ENCODE results near the gene GALK2.
A peak's percentile ranks its signal among the peaks of the same experiment; 100 is the strongest.
"Not testable (repeated sequence)": the region's sequence is repeated elsewhere in the genome, so short reads cannot be mapped to it uniquely, and the experiment has no call there.

Gene GALK2

GRCh38 chr15:49313650-49314049 is 143.6 kb downstream of the GALK2 start:
- no peak overlapping the region for H3K4me3 ChIP-seq (ENCODE audit: low read depth, low read length)
- DNase-seq (ENCODE audit: low read depth): peak; percentile 72

GRCh38 chr15:49314716-49315115 is 144.7 kb downstream of the GALK2 start:
- H3K4me3 ChIP-seq (ENCODE audit: low read depth, low read length): no peak overlapping the region
- no peak for DNase-seq (ENCODE audit: low read depth)

- no peak for DNase-seq (ENCODE audit: low read depth)
- H3K4me3 ChIP-seq (ENCODE audit: low read depth, low read length): no peak overlapping the region
Observed at GRCh38 chr15:49315391-49315823, 145.4 kb downstream of the GALK2 start.

GRCh38 chr15:49320351-49320750 is 150.3 kb downstream of the GALK2 start:
- H3K4me3 ChIP-seq (ENCODE audit: low read depth, low read length): no peak overlapping the region
- DNase-seq (ENCODE audit: low read depth): no peak

GRCh38 chr15:49323207-49323606 is 153.2 kb downstream of the GALK2 start:
- H3K4me3 ChIP-seq (ENCODE audit: low read depth, low read length): no peak overlapping the region
- DNase-seq (ENCODE audit: low read depth): no peak

GRCh38 chr15:49327927-49328326 is 157.9 kb downstream of the GALK2 start:
- H3K4me3 ChIP-seq (ENCODE audit: low read depth, low read length): no peak overlapping the region
- DNase-seq (ENCODE audit: low read depth): no peak

GRCh38 chr15:49328941-49329340 is 158.9 kb downstream of the GALK2 start:
- DNase-seq (ENCODE audit: low read depth): no peak
- no peak overlapping the region for H3K4me3 ChIP-seq (ENCODE audit: low read depth, low read length)

GRCh38 chr15:49330166-49330565 is 160.1 kb downstream of the GALK2 start:
- no peak for DNase-seq (ENCODE audit: low read depth)
- no peak overlapping the region for H3K4me3 ChIP-seq (ENCODE audit: low read depth, low read length)

GRCh38 chr15:49331442-49331841 is 161.4 kb downstream of the GALK2 start:
- no peak overlapping the region for H3K4me3 ChIP-seq (ENCODE audit: low read depth, low read length)
- DNase-seq (ENCODE audit: low read depth): no peak

GRCh38 chr15:49331951-49332350 is 161.9 kb downstream of the GALK2 start:
- DNase-seq (ENCODE audit: low read depth): peak; percentile 12

GRCh38 chr15:49339656-49340055 is 169.6 kb downstream of the GALK2 start:
- DNase-seq (ENCODE audit: low read depth): no peak
- no peak overlapping the region for H3K4me3 ChIP-seq (ENCODE audit: low read depth, low read length)

More at GRCh38 chr15:49331951-49332350, 161.9 kb downstream of the GALK2 start:
- no peak overlapping the region for H3K4me3 ChIP-seq (ENCODE audit: low read depth, low read length)

- H3K4me3 ChIP-seq (ENCODE audit: low read depth, low read length): no peak overlapping the region
- no peak for DNase-seq (ENCODE audit: low read depth)
Observed at GRCh38 chr15:49343546-49343945, 173.5 kb downstream of the GALK2 start.

- H3K4me3 ChIP-seq (ENCODE audit: low read depth, low read length); DNase-seq (ENCODE audit: low read depth): not testable (repeated sequence)
Observed at GRCh38 chr15:49354439-49354838, 184.4 kb downstream of the GALK2 start.

- peak; percentile 14 for DNase-seq (ENCODE audit: low read depth)
- H3K4me3 ChIP-seq (ENCODE audit: low read depth, low read length): no peak overlapping the region
Observed at GRCh38 chr15:49361370-49361769, 191.3 kb downstream of the GALK2 start.

- no peak overlapping the region for H3K4me3 ChIP-seq (ENCODE audit: low read depth, low read length)
- no peak for DNase-seq (ENCODE audit: low read depth)
Observed at GRCh38 chr15:49366496-49366895, 196.4 kb downstream of the GALK2 start.

- no peak overlapping the region for H3K4me3 ChIP-seq (ENCODE audit: low read depth, low read length)
- DNase-seq (ENCODE audit: low read depth): peak; percentile 8
Observed at GRCh38 chr15:49370782-49371181, 200.7 kb downstream of the GALK2 start.

- no peak for DNase-seq (ENCODE audit: low read depth)
- no peak overlapping the region for H3K4me3 ChIP-seq (ENCODE audit: low read depth, low read length)
Observed at GRCh38 chr15:49372366-49372765, 202.3 kb downstream of the GALK2 start.

GRCh38 chr15:49379996-49380395 is 209.9 kb downstream of the GALK2 start:
- DNase-seq (ENCODE audit: low read depth): no peak
- H3K4me3 ChIP-seq (ENCODE audit: low read depth, low read length): no peak overlapping the region

GRCh38 chr15:49380912-49381311 is 210.9 kb downstream of the GALK2 start:
- H3K4me3 ChIP-seq (ENCODE audit: low read depth, low read length): no peak overlapping the region

More at GRCh38 chr15:49380912-49381311, 210.9 kb downstream of the GALK2 start:
- no peak for DNase-seq (ENCODE audit: low read depth)

All from skeletal muscle cell (primary cell).